DOHH2 (cell line): Measurements from ENCODE around the gene NAIF1.

Experiments
- H3F3A ChIP-seq: fragments of 200-600 bp; sonication (generic), shearing (Covaris generic); 2 replicates; pipeline ENCODE4 v1.6.0; 2016; ENCODE audit warnings: antibody characterized with exemption, mild to moderate bottlenecking; ENCODE audit not compliant: control insufficient read depth, insufficient read depth
- H3K27ac ChIP-seq: fragments of 200-600 bp; sonication (generic); 2 replicates; pipeline ENCODE4 v1.5.1; 2014; ENCODE audit warnings: low read depth, mild to moderate bottlenecking, low read length, moderate library complexity
- H3K27me3 ChIP-seq: fragments of 200-600 bp; sonication (generic); 2 replicates; pipeline ENCODE4 v1.6.1; 2014; ENCODE audit warnings: mild to moderate bottlenecking, low read length, mixed read lengths; ENCODE audit not compliant: control insufficient read depth
- H3K36me3 ChIP-seq: fragments of 200-600 bp; sonication (generic); 2 replicates; pipeline ENCODE4 v1.6.1; 2014; ENCODE audit warnings: mild to moderate bottlenecking, low read length, moderate library complexity, mixed read lengths; ENCODE audit not compliant: control insufficient read depth
- H3K4me1 ChIP-seq: fragments of 200-600 bp; sonication (generic); 2 replicates; pipeline ENCODE4 v1.6.1; 2014; ENCODE audit warnings: mild to moderate bottlenecking, low read length, mixed read lengths; ENCODE audit not compliant: control insufficient read depth
- H3K4me2 ChIP-seq: fragments of 200-600 bp; sonication (generic); 2 replicates; pipeline ENCODE4 v1.6.0; 2014; ENCODE audit warnings: mild to moderate bottlenecking, low read length, moderate library complexity
- H3K4me3 ChIP-seq: fragments of 200-600 bp; sonication (generic); 2 replicates; pipeline ENCODE4 v1.5.1; 2014; ENCODE audit warnings: mild to moderate bottlenecking, low read length, mixed read lengths
- H3K79me2 ChIP-seq: fragments of 200-600 bp; sonication (generic); 2 replicates; pipeline ENCODE4 v1.6.1; 2014; ENCODE audit warnings: mild to moderate bottlenecking, low read length, mixed read lengths; ENCODE audit not compliant: control insufficient read depth
- H3K9me2 ChIP-seq: fragments of 200-600 bp; sonication (generic); replicated peaks from 2 replicates; pipeline ENCODE4 v1.6.1; 2014; ENCODE audit warnings: mild to moderate bottlenecking, low read length, mixed read lengths; ENCODE audit not compliant: control insufficient read depth
- H3K9me3 ChIP-seq: fragments of 200-600 bp; sonication (generic); 2 replicates; pipeline ENCODE4 v1.6.1; 2014; ENCODE audit warnings: antibody characterized with exemption, low read length, mixed read lengths; ENCODE audit not compliant: control insufficient read depth, insufficient read depth
- H4K20me1 ChIP-seq: fragments of 200-600 bp; sonication (generic); 2 replicates; pipeline ENCODE4 v1.6.0; 2014; ENCODE audit warnings: low read depth, mild to moderate bottlenecking, antibody characterized with exemption, low read length, moderate library complexity; ENCODE audit not compliant: control insufficient read depth, insufficient read depth
- CTCF ChIP-seq: fragments of 200-600 bp; sonication (generic); IDR thresholded peaks from one replicate; pipeline ENCODE4 v1.5.1; 2014; ENCODE audit warnings: antibody characterized with exemption, mild to moderate bottlenecking, low read depth, low read length; ENCODE audit not compliant: poor library complexity, severe bottlenecking
- EZH2phosphoT487 ChIP-seq: fragments of 200-600 bp; sonication (generic); IDR thresholded peaks from 2 replicates; pipeline ENCODE4 v1.6.1; 2017; ENCODE audit warnings: borderline replicate concordance, mild to moderate bottlenecking, antibody characterized with exemption, low read length, moderate library complexity, mixed read lengths

Gene NAIF1

DNA sequence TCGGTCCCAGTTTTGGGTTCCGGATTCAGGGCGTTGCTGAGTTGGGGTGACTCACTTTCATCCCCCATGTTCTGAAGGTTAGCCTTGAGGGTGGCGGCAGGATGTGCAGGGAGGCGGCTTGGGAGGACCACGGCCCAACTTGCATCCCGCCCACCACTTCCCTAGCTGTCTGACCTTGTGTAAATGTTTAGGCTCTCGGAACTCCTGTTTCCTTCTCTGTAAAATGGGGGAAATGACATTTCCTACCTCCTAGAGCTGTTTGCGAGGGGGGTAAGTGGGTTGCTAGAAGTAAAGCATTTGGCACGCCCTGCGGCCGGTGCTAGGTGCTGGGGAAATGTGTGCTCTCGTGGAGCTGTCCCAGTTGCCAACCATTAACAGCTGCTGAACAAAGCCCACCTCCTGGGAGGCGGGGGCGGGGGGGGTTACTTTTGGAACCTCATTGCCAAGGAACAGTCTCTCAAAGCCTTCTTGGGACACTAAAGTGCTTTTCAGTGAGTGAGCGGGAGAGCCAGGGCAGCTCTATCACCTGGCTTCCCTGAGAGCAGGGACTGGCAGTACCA is 32.9 kb upstream of the NAIF1 start:
- H3K79me2 ChIP-seq, result peaks cover 27% of the 10 kb centered on the region
- no peak overlapping the region for H3K4me2 ChIP-seq
- H3K27me3 ChIP-seq, result no peaks in the 10 kb centered on the region
- H3K4me1 ChIP-seq, result no peaks in the 10 kb centered on the region
- TF ChIP-seq EZH2phosphoT487 (no peak), CTCF (no peak)
- no peak overlapping the region for H3K4me3 ChIP-seq
- H3K9me2 ChIP-seq, result no peaks in the 10 kb centered on the region
- peaks cover 28% of the 10 kb centered on the region for H3K36me3 ChIP-seq
- H4K20me1 ChIP-seq, result 0 out of 2 replicates have a peak, but pooled peaks cover 3% of the 10 kb centered on the region
- H3K9me3 ChIP-seq, result no peaks in the 10 kb centered on the region
- H3K27ac ChIP-seq, result no peak overlapping the region
- no peaks in the 10 kb centered on the region; the same call in 1 of the 2 replicates for H3F3A ChIP-seq

- Histone ChIP-seq H3K27ac (no peak overlapping the region), H3K4me2 (no peak overlapping the region), H3K36me3 (peaks cover 34% of the 10 kb centered on the region), H3K79me2 (peaks cover 33% of the 10 kb centered on the region), H3K9me2 (no peaks in the 10 kb centered on the region), H3K4me3 (no peak overlapping the region), H3F3A (no peaks in the 10 kb centered on the region; the same call in 1 of the 2 replicates), H3K27me3 (no peaks in the 10 kb centered on the region), H3K9me3 (no peaks in the 10 kb centered on the region), H4K20me1 (peaks cover 9% of the 10 kb centered on the region; the same call in 1 of the 2 replicates), H3K4me1 (peaks cover 6% of the 10 kb centered on the region)
- no peak for TF ChIP-seq CTCF
- no peak for TF ChIP-seq EZH2phosphoT487
Observed at GRCh38 chr9:128099231-128099931, 32.3 kb upstream of the NAIF1 start.

- peaks cover 31% of the 10 kb centered on the region for H3K36me3 ChIP-seq
- H3F3A ChIP-seq, result peaks cover 4% of the 10 kb centered on the region
- H3K9me2 ChIP-seq, result no peaks in the 10 kb centered on the region
- no peak overlapping the region for H3K4me3 ChIP-seq
- no peak overlapping the region for H3K27ac ChIP-seq
- no peak for TF ChIP-seq CTCF
- no peak for TF ChIP-seq EZH2phosphoT487
- no peak overlapping the region for H3K4me2 ChIP-seq
- peaks cover 9% of the 10 kb centered on the region; the same call in 1 of the 2 replicates for H4K20me1 ChIP-seq
- peaks cover 14% of the 10 kb centered on the region for H3K4me1 ChIP-seq
- no peaks in the 10 kb centered on the region for H3K9me3 ChIP-seq
- H3K27me3 ChIP-seq, result no peaks in the 10 kb centered on the region
- peaks cover 38% of the 10 kb centered on the region for H3K79me2 ChIP-seq
Observed at GRCh38 chr9:128098297-128099230, 31.4 kb upstream of the NAIF1 start.
